ENCODE measurements around the gene MAN1A2.
"Not testable (repeated sequence)": the region's sequence is repeated elsewhere in the genome, so short reads cannot be mapped to it uniquely, and the experiment has no call there.

The MAN1A2 gene

GRCh38 chr1:117403597-117403996, 36.3 kb downstream of the MAN1A2 start:
- DNase-seq: no peak

- no peak for DNase-seq
Observed at GRCh38 chr1:117405042-117405441, 37.8 kb downstream of the MAN1A2 start.

GRCh38 chr1:117412472-117412871, 45.2 kb downstream of the MAN1A2 start:
- no peak for DNase-seq

DNA sequence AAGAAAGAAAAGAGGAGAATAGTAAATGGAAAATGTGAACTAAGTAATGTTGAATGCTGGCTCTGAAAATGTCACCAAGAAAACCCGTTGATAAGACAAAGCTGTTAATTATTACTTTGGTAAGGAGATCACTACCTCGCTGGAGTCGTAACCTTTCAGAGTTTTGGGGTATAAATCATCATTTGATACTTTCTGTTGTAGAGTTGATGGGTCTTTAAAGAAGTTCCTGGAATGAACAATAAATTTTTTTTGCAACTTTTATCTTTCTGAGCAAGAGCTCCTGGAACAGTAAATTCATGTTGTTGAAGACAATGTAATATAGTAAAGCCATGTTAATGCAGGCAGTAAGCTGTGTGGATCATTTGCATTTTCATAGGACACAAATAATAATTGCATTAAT, 46.2 kb downstream of the MAN1A2 start:
- DNase-seq: no peak

- no peak for DNase-seq
Observed at GRCh38 chr1:117414943-117415342, 47.7 kb downstream of the MAN1A2 start.

- no peak for DNase-seq
Observed at GRCh38 chr1:117416004-117416403, 48.8 kb downstream of the MAN1A2 start.

DNA sequence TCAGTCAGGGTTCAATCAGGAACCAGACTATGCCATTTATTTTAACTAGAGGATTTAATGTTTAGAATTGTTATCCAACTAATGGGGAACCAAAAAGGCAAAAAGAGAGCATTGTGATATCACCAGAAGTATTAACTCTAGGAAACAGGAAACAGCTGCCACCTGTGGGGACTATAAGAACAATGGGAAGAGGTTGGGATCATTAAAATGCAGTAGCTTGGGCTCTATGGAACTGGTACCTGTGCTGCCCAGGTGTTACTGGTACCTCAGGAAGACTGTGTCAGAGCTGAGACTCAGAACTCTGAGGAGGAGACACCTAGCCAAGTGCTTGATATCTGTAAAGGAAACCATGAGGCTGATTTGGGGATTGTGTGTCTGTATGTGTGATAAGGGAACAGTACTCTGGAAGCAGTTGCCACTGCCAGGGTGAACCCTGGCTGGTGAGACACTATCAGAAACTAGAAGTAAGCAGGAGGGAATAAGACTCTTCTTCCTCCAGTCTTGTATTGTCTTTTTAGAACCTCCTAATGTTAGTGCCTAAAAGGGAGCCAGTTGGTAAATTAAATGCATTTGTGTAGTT, 49.4 kb downstream of the MAN1A2 start:
- no peak for DNase-seq

- no peak for DNase-seq
Observed at GRCh38 chr1:117425050-117425734, 57.9 kb downstream of the MAN1A2 start.

DNA sequence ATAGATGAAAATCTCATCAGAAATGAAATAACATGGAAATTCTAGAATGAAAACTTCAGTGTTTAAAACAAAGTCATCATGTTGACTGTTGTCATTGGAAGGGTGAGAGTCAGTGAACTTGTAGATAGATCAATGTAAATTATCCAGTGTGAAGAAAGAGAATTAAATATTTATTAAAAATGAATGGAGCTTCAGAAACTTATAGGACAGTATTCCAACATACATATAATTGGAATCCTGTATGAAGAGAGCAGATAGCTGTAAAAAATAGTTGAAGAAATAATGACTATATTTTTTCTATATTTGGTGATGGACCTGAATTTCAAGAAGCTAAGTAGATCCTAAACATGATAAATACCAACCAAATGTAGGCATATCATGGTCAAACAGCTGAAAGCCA, 60.0 kb downstream of the MAN1A2 start:
- no peak for DNase-seq

GRCh38 chr1:117433943-117434342, 66.7 kb downstream of the MAN1A2 start:
- DNase-seq: no peak

DNA sequence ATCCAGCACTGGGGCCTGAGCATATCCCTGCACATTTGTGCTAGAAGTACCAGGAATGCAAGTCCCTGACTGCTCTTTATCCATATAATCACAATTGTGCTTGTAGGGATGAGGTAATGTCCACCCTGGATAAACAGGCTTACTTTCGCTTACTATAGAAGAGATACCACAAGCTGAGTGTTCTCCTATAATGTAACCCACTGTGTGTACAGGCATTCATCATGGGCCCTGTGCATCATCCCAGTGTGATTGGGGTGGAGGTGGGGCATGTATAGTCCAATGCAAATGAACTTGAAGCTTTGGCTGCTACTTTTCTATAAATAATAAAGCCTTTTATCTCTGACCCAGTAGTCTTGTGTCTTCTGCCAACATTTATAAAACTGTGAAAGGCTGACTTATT, 69.3 kb downstream of the MAN1A2 start:
- no peak for DNase-seq

GRCh38 chr1:117447661-117448060, 80.4 kb downstream of the MAN1A2 start:
- DNase-seq: no peak

GRCh38 chr1:117452216-117452615, 85.0 kb downstream of the MAN1A2 start:
- DNase-seq: no peak

GRCh38 chr1:117453958-117454357, 86.7 kb downstream of the MAN1A2 start:
- DNase-seq: no peak

- not testable (repeated sequence) for DNase-seq
Observed at GRCh38 chr1:117458410-117458809, 91.2 kb downstream of the MAN1A2 start.

GRCh38 chr1:117466761-117467160, 99.5 kb downstream of the MAN1A2 start:
- no peak for DNase-seq

DNA sequence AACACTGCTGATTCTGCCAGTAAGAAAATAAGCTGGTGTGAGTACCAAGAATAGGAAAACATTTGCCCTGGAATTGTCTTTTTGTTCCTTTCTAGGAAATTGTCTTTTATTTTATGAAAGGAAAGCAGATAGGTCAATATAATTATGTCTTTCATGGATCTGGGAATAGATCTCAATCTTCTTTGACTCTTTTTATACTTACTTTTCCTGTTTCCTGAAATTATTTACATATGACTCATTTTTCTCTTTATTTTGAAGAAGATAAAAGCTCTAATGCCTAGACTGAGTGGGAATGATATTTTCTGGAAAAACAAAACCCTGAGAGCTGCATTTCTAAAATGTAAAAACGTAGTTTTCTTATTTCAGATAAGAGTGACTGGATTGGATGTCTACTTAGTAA, 100.1 kb downstream of the MAN1A2 start:
- DNase-seq: no peak

GRCh38 chr1:117473063-117473462, 105.8 kb downstream of the MAN1A2 start:
- no peak for DNase-seq

DNA sequence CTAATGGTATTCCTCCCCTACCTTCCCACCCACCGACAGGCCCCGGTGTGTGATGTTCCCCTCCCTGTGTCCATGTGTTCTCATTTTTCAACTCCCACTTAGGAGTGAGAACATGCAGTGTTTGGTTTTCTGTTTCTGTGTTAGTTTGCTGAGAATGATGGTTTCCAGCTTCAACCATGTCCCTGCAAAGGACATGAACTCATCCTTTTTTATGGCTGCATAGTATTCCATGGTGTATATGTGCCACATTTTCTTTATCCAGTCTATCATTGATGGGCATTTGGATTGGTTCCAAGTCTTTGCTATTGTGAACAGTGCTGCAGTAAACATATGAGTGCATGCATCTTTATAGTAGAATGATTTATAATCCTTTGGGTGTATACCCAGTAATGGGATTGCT, 108.2 kb downstream of the MAN1A2 start:
- not testable (repeated sequence) for DNase-seq

DNA sequence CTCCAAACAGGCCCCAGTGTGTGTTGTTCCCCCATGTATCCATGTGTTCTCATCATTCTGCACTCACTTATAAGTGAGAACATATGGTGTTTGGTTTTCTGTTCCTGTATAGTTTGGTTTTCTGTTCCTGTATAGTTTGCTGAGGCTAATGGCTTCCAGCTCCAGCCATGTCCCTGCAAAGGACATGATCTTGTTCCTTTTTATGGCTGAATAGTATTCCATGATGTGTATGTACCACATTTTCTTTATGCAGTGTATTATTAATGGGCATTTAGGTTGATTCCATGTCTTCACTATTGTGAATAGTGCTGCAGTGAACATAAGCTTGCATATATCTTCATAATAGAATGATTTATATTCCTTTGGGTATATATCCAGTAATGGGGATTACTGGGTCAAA, 111.8 kb downstream of the MAN1A2 start:
- no peak for DNase-seq

- DNase-seq: no peak
Observed at GRCh38 chr1:117481410-117481809, 114.2 kb downstream of the MAN1A2 start.

- no peak for DNase-seq
Observed at GRCh38 chr1:117493906-117494305, 126.7 kb downstream of the MAN1A2 start.

DNA sequence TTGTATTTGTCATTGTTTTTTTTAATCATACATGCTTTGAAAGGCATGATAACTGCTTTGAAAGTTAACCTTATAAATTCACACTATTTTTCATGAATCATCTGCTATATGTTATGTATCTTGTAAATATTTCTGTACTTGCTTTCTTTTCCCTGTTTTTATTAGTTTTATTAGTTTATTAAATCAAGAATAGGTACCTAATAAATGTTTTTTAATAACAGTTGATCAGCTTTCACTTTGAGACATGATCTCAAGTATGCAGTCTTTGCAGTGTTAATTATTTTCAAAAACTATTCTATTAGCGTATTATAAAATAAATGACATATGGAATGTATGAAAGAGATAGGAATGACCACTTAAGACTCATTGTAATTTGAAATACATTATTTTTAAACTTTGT, 127.8 kb downstream of the MAN1A2 start:
- no peak for DNase-seq

GRCh38 chr1:117499071-117499470, 131.8 kb downstream of the MAN1A2 start:
- no peak for DNase-seq

- no peak for DNase-seq
Observed at GRCh38 chr1:117500584-117500983, 133.3 kb downstream of the MAN1A2 start.
